ENCODE data around the gene PRKACG.

Gene PRKACG

DNA sequence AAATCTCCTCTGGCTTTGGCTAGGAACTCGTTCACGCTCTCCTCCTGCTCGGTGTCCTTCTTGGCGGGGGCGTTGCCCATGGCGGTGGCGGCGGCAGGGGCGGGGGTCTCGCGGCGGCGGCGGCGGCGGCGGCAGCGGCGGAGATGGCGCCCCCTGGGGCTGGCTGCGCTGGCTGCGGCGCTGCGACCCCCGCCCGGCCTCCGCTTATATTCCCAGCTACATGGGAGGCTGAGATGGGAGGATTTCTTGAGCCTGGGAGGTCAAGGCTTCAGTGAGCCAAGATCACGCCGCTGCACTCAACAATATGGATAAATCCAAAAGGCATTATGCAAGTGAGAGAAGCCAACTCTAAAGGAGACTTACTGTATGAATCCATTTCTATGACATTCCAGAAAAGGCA, at the start of gene PRKACG:
TSS of gene PRKACG (minus strand) at position 101 of the 400 bp plus-strand sequence. CDS start at position 80, 21 bp downstream.
- no peak within 1 kb of the TSS for H3K4me2 ChIP-seq (ENCODE audit: low read depth, low read length, poor library complexity, severe bottlenecking)
- no peaks in the 10 kb centered on the region for H4K20me1 ChIP-seq (ENCODE audit: low read depth, low read length)
- no peaks in the 10 kb centered on the region for H3K9me3 ChIP-seq (ENCODE audit: insufficient read depth, low read length)
- H3K9me2 ChIP-seq (replicated peaks; ENCODE audit: insufficient read depth, low read length), result no peaks in the 10 kb centered on the region
- no peaks in the 10 kb centered on the region for H3K79me2 ChIP-seq (ENCODE audit: insufficient read depth, low read length)
- H3K36me3 ChIP-seq (ENCODE audit: low read length), result no peaks in the 10 kb centered on the region
- H3F3A ChIP-seq (ENCODE audit: insufficient read depth), result no peaks in the 10 kb centered on the region
- no peaks in the 10 kb centered on the region for H3K27me3 ChIP-seq (ENCODE audit: low read length)
- no peak within 1 kb of the TSS for H3K9ac ChIP-seq (ENCODE audit: low read length)
- H3K4me3 ChIP-seq (ENCODE audit: insufficient read depth, low read length, poor library complexity, severe bottlenecking), result no peak within 1 kb of the TSS
- H2AFZ ChIP-seq (ENCODE audit: low read depth, low read length, severe bottlenecking), result no peak within 1 kb of the TSS
- TF ChIP-seq, protein P1, sequence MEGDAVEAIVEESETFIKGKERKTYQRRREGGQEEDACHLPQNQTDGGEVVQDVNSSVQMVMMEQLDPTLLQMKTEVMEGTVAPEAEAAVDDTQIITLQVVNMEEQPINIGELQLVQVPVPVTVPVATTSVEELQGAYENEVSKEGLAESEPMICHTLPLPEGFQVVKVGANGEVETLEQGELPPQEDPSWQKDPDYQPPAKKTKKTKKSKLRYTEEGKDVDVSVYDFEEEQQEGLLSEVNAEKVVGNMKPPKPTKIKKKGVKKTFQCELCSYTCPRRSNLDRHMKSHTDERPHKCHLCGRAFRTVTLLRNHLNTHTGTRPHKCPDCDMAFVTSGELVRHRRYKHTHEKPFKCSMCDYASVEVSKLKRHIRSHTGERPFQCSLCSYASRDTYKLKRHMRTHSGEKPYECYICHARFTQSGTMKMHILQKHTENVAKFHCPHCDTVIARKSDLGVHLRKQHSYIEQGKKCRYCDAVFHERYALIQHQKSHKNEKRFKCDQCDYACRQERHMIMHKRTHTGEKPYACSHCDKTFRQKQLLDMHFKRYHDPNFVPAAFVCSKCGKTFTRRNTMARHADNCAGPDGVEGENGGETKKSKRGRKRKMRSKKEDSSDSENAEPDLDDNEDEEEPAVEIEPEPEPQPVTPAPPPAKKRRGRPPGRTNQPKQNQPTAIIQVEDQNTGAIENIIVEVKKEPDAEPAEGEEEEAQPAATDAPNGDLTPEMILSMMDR (IDR thresholded peaks at IDR 0.05; ENCODE audit: insufficient read depth, low read length, poor library complexity, severe bottlenecking), result no peak
- TF ChIP-seq EZH2phosphoT487 (conservative IDR thresholded peaks at IDR 0.05; ENCODE audit: low read length), result no peak
- H3K27ac ChIP-seq (ENCODE audit: low read depth, low read length), result no peak within 1 kb of the TSS

DNA sequence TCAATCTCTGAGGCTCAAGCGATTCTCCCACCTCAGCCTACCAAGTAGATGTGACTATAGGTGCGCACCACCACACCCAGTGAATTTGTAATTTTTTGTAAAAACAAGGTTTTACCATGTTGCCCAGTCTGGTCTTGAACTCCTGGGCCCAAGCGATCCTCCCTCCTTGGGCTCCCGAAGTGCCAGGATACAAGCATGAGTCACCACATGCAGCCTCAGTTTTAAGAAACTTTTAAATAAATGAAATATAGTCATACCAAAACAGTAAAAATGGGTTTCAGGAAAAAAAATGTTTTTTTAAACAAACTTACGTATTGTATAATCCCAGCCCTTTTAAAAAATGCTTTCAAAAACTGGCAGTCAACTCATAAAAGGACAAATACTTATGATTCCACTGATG, 48.3 kb upstream of the PRKACG start:
- Histone ChIP-seq H3K9ac (ENCODE audit: low read length) (no peak overlapping the region), H3K79me2 (ENCODE audit: insufficient read depth, low read length) (no peaks in the 10 kb centered on the region), H3K4me3 (ENCODE audit: insufficient read depth, low read length, poor library complexity, severe bottlenecking) (no peak overlapping the region), H3K4me2 (ENCODE audit: low read depth, low read length, poor library complexity, severe bottlenecking) (no peak overlapping the region), H2AFZ (ENCODE audit: low read depth, low read length, severe bottlenecking) (no peak overlapping the region), H3F3A (ENCODE audit: insufficient read depth) (no peaks in the 10 kb centered on the region), H4K20me1 (ENCODE audit: low read depth, low read length) (no peaks in the 10 kb centered on the region), H3K9me3 (ENCODE audit: insufficient read depth, low read length) (no peaks in the 10 kb centered on the region), H3K9me2 (replicated peaks; ENCODE audit: insufficient read depth, low read length) (no peaks in the 10 kb centered on the region), H3K27me3 (ENCODE audit: low read length) (no peaks in the 10 kb centered on the region), H3K27ac (ENCODE audit: low read depth, low read length) (no peak overlapping the region), H3K36me3 (ENCODE audit: low read length) (peaks cover 5% of the 10 kb centered on the region; the same call in 1 of the 2 replicates)
- no peak for TF ChIP-seq EZH2phosphoT487 (conservative IDR thresholded peaks at IDR 0.05; ENCODE audit: low read length)
- TF ChIP-seq, protein P1 (IDR thresholded peaks at IDR 0.05; ENCODE audit: insufficient read depth, low read length, poor library complexity, severe bottlenecking), result no peak

DNA sequence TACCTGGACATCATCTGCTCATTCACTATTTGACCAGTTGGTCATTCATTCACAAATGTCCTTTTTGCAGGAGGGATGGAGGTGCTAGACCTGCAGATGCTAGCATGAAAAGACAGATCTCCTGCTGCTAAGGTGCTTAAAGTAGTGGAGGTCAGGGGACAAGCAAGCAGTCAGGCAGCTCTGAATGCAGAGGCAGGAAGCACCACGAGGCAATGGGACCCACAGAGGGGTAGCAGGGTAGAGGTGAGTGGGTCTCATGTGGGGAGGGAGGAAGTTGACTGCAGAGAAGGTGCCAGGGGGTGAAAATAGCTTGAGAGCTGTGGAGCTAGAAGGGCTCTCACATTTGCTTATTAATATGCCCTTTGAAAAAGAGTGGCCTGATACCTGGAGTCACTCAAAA, 46.9 kb upstream of the PRKACG start:
- Histone ChIP-seq H2AFZ (ENCODE audit: low read depth, low read length, severe bottlenecking) (no peak overlapping the region), H3K4me2 (ENCODE audit: low read depth, low read length, poor library complexity, severe bottlenecking) (no peak overlapping the region), H3F3A (ENCODE audit: insufficient read depth) (no peaks in the 10 kb centered on the region), H3K9ac (ENCODE audit: low read length) (no peak overlapping the region), H4K20me1 (ENCODE audit: low read depth, low read length) (no peaks in the 10 kb centered on the region), H3K9me3 (ENCODE audit: insufficient read depth, low read length) (no peaks in the 10 kb centered on the region), H3K9me2 (replicated peaks; ENCODE audit: insufficient read depth, low read length) (no peaks in the 10 kb centered on the region), H3K27me3 (ENCODE audit: low read length) (no peaks in the 10 kb centered on the region), H3K4me3 (ENCODE audit: insufficient read depth, low read length, poor library complexity, severe bottlenecking) (no peak overlapping the region), H3K79me2 (ENCODE audit: insufficient read depth, low read length) (no peaks in the 10 kb centered on the region), H3K36me3 (ENCODE audit: low read length) (peaks cover 5% of the 10 kb centered on the region; the same call in 1 of the 2 replicates), H3K27ac (ENCODE audit: low read depth, low read length) (no peak overlapping the region)
- TF ChIP-seq EZH2phosphoT487 (conservative IDR thresholded peaks at IDR 0.05; ENCODE audit: low read length), result no peak
- TF ChIP-seq, protein P1 (IDR thresholded peaks at IDR 0.05; ENCODE audit: insufficient read depth, low read length, poor library complexity, severe bottlenecking), result no peak
